ENCODE data around the gene ZNF286A. TPM values are rescaled to one million over a fixed set of nuclear protein-coding genes. Genes with fewer than 3 reads are reported as not detected.

Gene ZNF286A
- total and polyA plus RNA-seq, 3 donors from 2014 or later, result 17.6 to 30.7 (median 21.1) TPM

Small RNA genes within 50 kb of the gene (small RNA-seq; reads per million reads assigned to genes)
- 0 to 1.3 reads per million in 2 donors for gene ZNF29P

Other genes starting within 250 kb of the ZNF286A start
- 10 to 100 TPM; 11.7 to 30.2 TPM for gene CDRT4, start 232.1 kb upstream of the ZNF286A start, total RNA-seq
- 28.3 TPM for gene CDRT4, start 232.1 kb upstream of the ZNF286A start, polyA plus RNA-seq (ENCODE audit: insufficient read depth, low read depth, low replicate concordance)
- gene TVP23C, start 136.3 kb upstream of the ZNF286A start, total RNA-seq, result 10 to 100 TPM; 41.1 to 48.6 TPM
- 6.3 TPM for gene TVP23C, start 136.3 kb upstream of the ZNF286A start, polyA plus RNA-seq (ENCODE audit: insufficient read depth, low read depth, low replicate concordance)
- gene FBXW10B, start 80.0 kb upstream of the ZNF286A start, total RNA-seq, result 10 to 100 TPM; 15.9 to 20.5 TPM
- 6.8 TPM for gene FBXW10B, start 80.0 kb upstream of the ZNF286A start, polyA plus RNA-seq (ENCODE audit: insufficient read depth, low read depth, low replicate concordance)
- 10 to 100 TPM; 38.3 to 52.5 TPM for gene TRIM16, start 15.4 kb upstream of the ZNF286A start, total RNA-seq
- gene TRIM16, start 15.4 kb upstream of the ZNF286A start, polyA plus RNA-seq (ENCODE audit: insufficient read depth, low read depth, low replicate concordance), result 24.4 TPM
- gene TBC1D26, start 32.5 kb downstream of the ZNF286A start, total RNA-seq, result 10 to 100 TPM in 1 of 2 donors, 1 to 10 TPM in 1; 9.8 to 18.7 TPM
- 23.7 TPM for gene TBC1D26, start 32.5 kb downstream of the ZNF286A start, polyA plus RNA-seq (ENCODE audit: insufficient read depth, low read depth, low replicate concordance)
- gene ADORA2B, start 245.4 kb downstream of the ZNF286A start, total RNA-seq, result 1 to 10 TPM; 2.3 to 2.5 TPM
- 1.6 TPM for gene ADORA2B, start 245.4 kb downstream of the ZNF286A start, polyA plus RNA-seq (ENCODE audit: insufficient read depth, low read depth, low replicate concordance)

All from testis (tissue), 3 donors.